Stimulated activated CD4-positive, alpha-beta T cell treated with anti-CD3 and anti-CD28 coated beads, TNF-alpha, amount 100 ng/mL, for 4 hours (primary cell): ENCODE measurements around the gene AURKAIP1.

Source experiments
- DNase-seq, 3 experiments: peaks; one replicate each; pipeline ENCODE4 v3.0.0-alpha.2; 2020; ENCODE audit warnings: low read depth in 3 of 3

Gene AURKAIP1

GRCh38 chr1:1347663-1348419, 27.2 kb downstream of the AURKAIP1 start:
- no peak for DNase-seq

- DNase-seq: no peak
Observed at GRCh38 chr1:1347026-1347595, 27.9 kb downstream of the AURKAIP1 start.

GRCh38 chr1:1346501-1346890, 28.5 kb downstream of the AURKAIP1 start:
- no peak for DNase-seq

GRCh38 chr1:1345860-1346500, 29.0 kb downstream of the AURKAIP1 start:
- no peak for DNase-seq

GRCh38 chr1:1345384-1345783, 29.6 kb downstream of the AURKAIP1 start:
- no peak for DNase-seq

- peak in 1 of 3 experiments; percentile 35 for DNase-seq
Observed at GRCh38 chr1:1344655-1345361, 30.2 kb downstream of the AURKAIP1 start.

- DNase-seq: no peak
Observed at GRCh38 chr1:1343811-1344421, 31.1 kb downstream of the AURKAIP1 start.

- DNase-seq: no peak
Observed at GRCh38 chr1:1342584-1343115, 32.4 kb downstream of the AURKAIP1 start.

- DNase-seq: no peak
Observed at GRCh38 chr1:1342061-1342562, 32.9 kb downstream of the AURKAIP1 start.

GRCh38 chr1:1341549-1342021, 33.4 kb downstream of the AURKAIP1 start:
- DNase-seq: no peak

- no peak for DNase-seq
Observed at GRCh38 chr1:1340791-1341548, 34.0 kb downstream of the AURKAIP1 start.

- DNase-seq: no peak
Observed at GRCh38 chr1:1340185-1340584, 34.8 kb downstream of the AURKAIP1 start.

GRCh38 chr1:1338278-1338677, 36.7 kb downstream of the AURKAIP1 start:
- no peak for DNase-seq

- DNase-seq: no peak
Observed at GRCh38 chr1:1337793-1338147, 37.2 kb downstream of the AURKAIP1 start.

- DNase-seq: no peak
Observed at GRCh38 chr1:1336931-1337792, 37.8 kb downstream of the AURKAIP1 start.

GRCh38 chr1:1336446-1336845, 38.6 kb downstream of the AURKAIP1 start:
- no peak for DNase-seq

- DNase-seq: no peak
Observed at GRCh38 chr1:1335792-1336248, 39.2 kb downstream of the AURKAIP1 start.

GRCh38 chr1:1335283-1335682, 39.7 kb downstream of the AURKAIP1 start:
- no peak for DNase-seq

- DNase-seq: no peak
Observed at GRCh38 chr1:1334835-1335234, 40.2 kb downstream of the AURKAIP1 start.
